Fibroblast of lung (primary cell): ENCODE measurements around the gene ZCCHC7. TPM values are rescaled to one million over a fixed set of nuclear protein-coding genes. Genes with fewer than 3 reads are reported as not detected.
A peak's percentile ranks its signal among the peaks of the same experiment; 100 is the strongest.

Experiments
- DNase-seq, 2 donors: peaks; one replicate each; pipeline versions ENCODE4 v3.0.0 to v3.0.0-alpha.2; 2010; ENCODE audit warnings: low read depth in 2 of 2
- H2AFZ ChIP-seq: 2 replicates; pipeline ENCODE4 v1.5.1; 2012; ENCODE audit warnings: low read length, control low read depth, inconsistent platforms
- H3K27ac ChIP-seq: 2 replicates; pipeline ENCODE4 v1.5.1; 2011; ENCODE audit warnings: low read length, control low read depth; ENCODE audit not compliant: insufficient read depth
- H3K27me3 ChIP-seq: 2 replicates; pipeline ENCODE4 v1.5.1; 2011; ENCODE audit warnings: mild to moderate bottlenecking, low read length; ENCODE audit not compliant: control insufficient read depth, insufficient read depth
- H3K36me3 ChIP-seq: 2 replicates; pipeline ENCODE4 v1.5.1; 2011; ENCODE audit warnings: low read length; ENCODE audit not compliant: control insufficient read depth, insufficient read depth
- H3K4me1 ChIP-seq: 2 replicates; pipeline ENCODE4 v1.5.1; 2011; ENCODE audit warnings: low read length; ENCODE audit not compliant: control insufficient read depth, insufficient read depth; ENCODE audit errors: extremely low read depth
- H3K4me2 ChIP-seq: 2 replicates; pipeline ENCODE4 v1.5.1; 2011; ENCODE audit warnings: low read length, control low read depth; ENCODE audit not compliant: insufficient read depth; ENCODE audit errors: extremely low read depth
- H3K4me3 ChIP-seq, 4 experiments: fragments of 200-600 bp in 1 of 4; sonication (generic) in 1 of 4; replicated peaks in 1 of 4; 2 replicates each; pipeline ENCODE4 v1.5.1; 2011 to 2016; ENCODE audit warnings: low read length in 4 of 4, low read depth in 3 of 4, mild to moderate bottlenecking in 3 of 4, control low read depth in 2 of 4, inconsistent platforms in 1 of 4, mixed read lengths in 1 of 4; ENCODE audit not compliant: insufficient read depth in 1 of 4; ENCODE audit errors: control extremely low read depth in 1 of 4
- H3K79me2 ChIP-seq: 2 replicates; pipeline ENCODE4 v1.5.1; 2012; ENCODE audit warnings: mild to moderate bottlenecking, low read length, inconsistent platforms; ENCODE audit not compliant: control insufficient read depth, insufficient read depth
- H3K9ac ChIP-seq: 2 replicates; pipeline ENCODE4 v1.5.1; 2011; ENCODE audit warnings: mild to moderate bottlenecking, low read length, control low read depth; ENCODE audit not compliant: insufficient read depth
- H3K9me3 ChIP-seq: 2 replicates; pipeline ENCODE4 v1.5.1; 2012; ENCODE audit warnings: low read depth, low read length; ENCODE audit not compliant: control insufficient read depth, insufficient read depth
- H4K20me1 ChIP-seq: 2 replicates; pipeline ENCODE4 v1.5.1; 2011; ENCODE audit warnings: low read length; ENCODE audit not compliant: control insufficient read depth, insufficient read depth; ENCODE audit errors: extremely low read depth
- EZH2 ChIP-seq: IDR thresholded peaks from 2 replicates; pipeline ENCODE4 v1.5.1; 2012; ENCODE audit warnings: low read length, control low read depth, mild to moderate bottlenecking; ENCODE audit errors: missing control alignments
- polyA plus RNA-seq, 2 donors: library from polyadenylated mRNA; depleted of rRNA in 1 of 2; stranded (reverse) in 1 of 2; unstranded in 1 of 2; fragments of >200 nt; gene quantifications; 2 replicates each; pipeline ENCODE4 v1.2.1, GENCODE V29; 2011 to 2012; ENCODE audit warnings: missing spikeins in 1 of 2
- total RNA-seq: library from RNA; depleted of rRNA; stranded (reverse); fragments of >200 nt; gene quantifications from 2 replicates; pipeline ENCODE4 v1.2.1, GENCODE V29; 2014
- TF ChIP-seq, protein P1 (sequence below), 2 donors: IDR thresholded peaks in 1 of 2; conservative IDR thresholded peaks in 1 of 2; 1 replicate in 1 of 2; 2 replicates in 1 of 2; pipeline ENCODE4 v1.5.1; 2011 to 2012; ENCODE audit warnings: low read length in 2 of 2, control low read depth in 1 of 2, inconsistent platforms in 1 of 2, low read depth in 1 of 2, mild to moderate bottlenecking in 1 of 2

Gene ZCCHC7
- total and polyA plus RNA-seq, 2 donors (not counting 1 experiment from before 2014, with no cell fraction given): 15.0 to 23.8 TPM

DNA sequence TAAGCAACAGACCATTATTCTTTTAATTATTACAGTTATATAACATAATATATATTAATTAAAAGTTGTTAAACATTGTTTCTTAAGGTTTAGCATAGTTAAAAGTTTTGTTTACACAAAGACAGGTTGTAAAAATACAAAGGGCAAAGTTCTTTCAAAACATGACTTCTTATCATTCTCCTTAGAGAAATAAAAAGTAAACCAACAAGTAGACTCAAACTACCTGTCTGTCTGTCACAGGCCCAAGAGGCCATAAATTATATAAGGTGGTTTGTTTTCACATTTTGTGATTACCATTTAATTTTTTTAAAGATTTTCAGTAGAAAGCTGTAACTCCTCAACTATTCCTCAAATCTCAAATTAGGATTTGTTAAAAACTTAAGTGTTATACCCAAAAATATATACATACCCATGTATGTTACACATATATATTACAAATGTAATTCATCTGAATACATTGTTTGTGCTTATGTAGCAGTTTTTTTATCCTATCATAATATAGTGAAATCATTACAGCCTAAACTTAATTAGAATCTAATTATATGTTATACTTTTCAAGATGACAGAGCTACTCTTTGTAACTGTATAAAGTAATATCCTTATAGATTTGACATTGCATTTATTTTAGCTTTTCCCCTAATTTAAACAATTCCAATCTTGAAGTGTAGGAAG is 208.3 kb downstream of the ZCCHC7 start:
- no peaks in the 10 kb centered on the region for H3K9me3 ChIP-seq
- TF ChIP-seq, protein P1, sequence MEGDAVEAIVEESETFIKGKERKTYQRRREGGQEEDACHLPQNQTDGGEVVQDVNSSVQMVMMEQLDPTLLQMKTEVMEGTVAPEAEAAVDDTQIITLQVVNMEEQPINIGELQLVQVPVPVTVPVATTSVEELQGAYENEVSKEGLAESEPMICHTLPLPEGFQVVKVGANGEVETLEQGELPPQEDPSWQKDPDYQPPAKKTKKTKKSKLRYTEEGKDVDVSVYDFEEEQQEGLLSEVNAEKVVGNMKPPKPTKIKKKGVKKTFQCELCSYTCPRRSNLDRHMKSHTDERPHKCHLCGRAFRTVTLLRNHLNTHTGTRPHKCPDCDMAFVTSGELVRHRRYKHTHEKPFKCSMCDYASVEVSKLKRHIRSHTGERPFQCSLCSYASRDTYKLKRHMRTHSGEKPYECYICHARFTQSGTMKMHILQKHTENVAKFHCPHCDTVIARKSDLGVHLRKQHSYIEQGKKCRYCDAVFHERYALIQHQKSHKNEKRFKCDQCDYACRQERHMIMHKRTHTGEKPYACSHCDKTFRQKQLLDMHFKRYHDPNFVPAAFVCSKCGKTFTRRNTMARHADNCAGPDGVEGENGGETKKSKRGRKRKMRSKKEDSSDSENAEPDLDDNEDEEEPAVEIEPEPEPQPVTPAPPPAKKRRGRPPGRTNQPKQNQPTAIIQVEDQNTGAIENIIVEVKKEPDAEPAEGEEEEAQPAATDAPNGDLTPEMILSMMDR (conservative IDR thresholded peaks at IDR 0.05 in 1 of 2, IDR thresholded peaks at IDR 0.05 in 1 of 2; ENCODE audit: low read depth in 1 of 2, low read length in 2 of 2): no peak
- TF ChIP-seq EZH2: no peak
- H3K79me2 ChIP-seq: no peaks in the 10 kb centered on the region
- no peak overlapping the region for H3K27ac ChIP-seq
- H3K36me3 ChIP-seq: no peaks in the 10 kb centered on the region
- H4K20me1 ChIP-seq: no peaks in the 10 kb centered on the region
- no peak overlapping the region for H3K9ac ChIP-seq
- no peak overlapping the region for H3K4me3 ChIP-seq
- H3K27me3 ChIP-seq: no peaks in the 10 kb centered on the region
- H2AFZ ChIP-seq: no peak overlapping the region
- no peak overlapping the region for H3K4me2 ChIP-seq
- H3K4me1 ChIP-seq: no peaks in the 10 kb centered on the region
- DNase-seq: no peak

DNA sequence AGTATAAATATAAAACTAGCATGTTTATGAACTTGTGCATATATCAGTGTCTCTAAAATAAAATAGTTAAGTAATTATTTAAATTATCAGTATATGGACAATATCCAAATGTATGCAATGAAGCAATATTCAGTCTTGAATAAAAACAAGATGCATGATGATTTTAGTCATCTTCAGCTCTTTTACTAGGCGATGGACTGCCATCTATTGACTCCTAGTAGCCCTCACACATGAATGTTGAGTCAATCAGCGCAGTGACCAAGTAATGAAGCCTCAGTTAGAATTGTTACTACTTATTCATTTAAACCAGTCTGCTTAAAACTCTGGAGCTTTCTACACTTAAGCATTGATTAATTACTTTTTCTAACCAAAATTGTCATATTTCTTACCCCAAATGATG is 209.2 kb downstream of the ZCCHC7 start:
- no peak overlapping the region for H3K4me2 ChIP-seq
- H3K36me3 ChIP-seq: no peaks in the 10 kb centered on the region
- no peak overlapping the region for H3K27ac ChIP-seq
- no peak overlapping the region for H3K9ac ChIP-seq
- DNase-seq: peak; percentile 13 to 69
- no peaks in the 10 kb centered on the region for H3K4me1 ChIP-seq
- TF ChIP-seq, protein P1 (conservative IDR thresholded peaks at IDR 0.05 in 1 of 2, IDR thresholded peaks at IDR 0.05 in 1 of 2; ENCODE audit: low read depth in 1 of 2, low read length in 2 of 2): peak; percentile 39 to 54
- no peak for TF ChIP-seq EZH2
- H4K20me1 ChIP-seq: no peaks in the 10 kb centered on the region
- H2AFZ ChIP-seq: no peak overlapping the region
- H3K9me3 ChIP-seq: no peaks in the 10 kb centered on the region
- no peaks in the 10 kb centered on the region for H3K27me3 ChIP-seq
- H3K4me3 ChIP-seq: no peak overlapping the region
- H3K79me2 ChIP-seq: no peaks in the 10 kb centered on the region

DNA sequence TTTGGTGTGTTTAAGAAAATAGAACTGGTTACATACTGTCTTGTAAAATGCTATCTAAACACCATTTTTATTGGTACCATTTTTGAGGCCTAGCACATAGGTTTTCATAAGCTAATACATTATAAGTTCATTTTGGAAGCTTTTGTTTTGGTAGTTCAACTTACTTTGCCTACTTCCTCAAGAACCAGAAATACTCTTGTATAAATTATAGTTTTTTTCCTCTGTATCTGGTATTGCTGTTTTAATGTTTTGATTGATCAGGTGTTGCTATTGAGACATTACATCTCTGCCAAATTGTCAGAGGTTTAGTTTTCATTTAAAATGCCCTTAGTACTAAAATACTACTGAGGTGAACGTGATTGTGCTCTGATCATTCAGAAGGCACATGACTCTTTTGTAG is 211.5 kb downstream of the ZCCHC7 start:
- Histone ChIP-seq H3K36me3 (no peaks in the 10 kb centered on the region), H3K79me2 (no peaks in the 10 kb centered on the region), H3K9ac (no peak overlapping the region), H3K4me3 (no peak overlapping the region), H3K4me2 (no peak overlapping the region), H4K20me1 (no peaks in the 10 kb centered on the region), H3K27me3 (no peaks in the 10 kb centered on the region), H2AFZ (no peak overlapping the region), H3K27ac (no peak overlapping the region), H3K9me3 (no peaks in the 10 kb centered on the region), H3K4me1 (no peaks in the 10 kb centered on the region)
- TF ChIP-seq, protein P1 (conservative IDR thresholded peaks at IDR 0.05 in 1 of 2, IDR thresholded peaks at IDR 0.05 in 1 of 2; ENCODE audit: low read depth in 1 of 2, low read length in 2 of 2): no peak
- no peak for TF ChIP-seq EZH2
- DNase-seq: no peak
